Muscle layer of colon (tissue), 2 donors: ENCODE measurements around the gene MX1.

Experiments used
- H3K27ac ChIP-seq: one replicate; pipeline ENCODE4 v1.7.0; 2013; ENCODE audit warnings: low read depth, mild to moderate bottlenecking, low read length, moderate library complexity
- H3K27me3 ChIP-seq, 2 donors: one replicate each; pipeline ENCODE4 v1.7.0; 2013; ENCODE audit warnings: low read length in 2 of 2, mild to moderate bottlenecking in 2 of 2; ENCODE audit not compliant: insufficient read depth in 2 of 2, control insufficient read depth in 1 of 2
- H3K36me3 ChIP-seq: one replicate; pipeline ENCODE4 v1.7.0; 2013; ENCODE audit warnings: mild to moderate bottlenecking, low read length; ENCODE audit not compliant: insufficient read depth
- H3K4me1 ChIP-seq: one replicate; pipeline ENCODE4 v1.7.0; 2013; ENCODE audit warnings: mild to moderate bottlenecking, low read length; ENCODE audit not compliant: insufficient read depth
- H3K4me3 ChIP-seq, 2 donors: one replicate each; pipeline ENCODE4 v1.7.0; 2013; ENCODE audit warnings: low read length in 2 of 2, low read depth in 1 of 2, mild to moderate bottlenecking in 1 of 2, moderate library complexity in 1 of 2
- H3K9ac ChIP-seq: one replicate; pipeline ENCODE4 v1.7.0; 2013; ENCODE audit warnings: low read length
- H3K9me3 ChIP-seq: one replicate; pipeline ENCODE4 v1.7.0; 2013; ENCODE audit warnings: mild to moderate bottlenecking, low read length
- donor health status: abdominal sarcoma.
- donor health status: Adenocarcinoma of cecum.

Gene MX1

DNA sequence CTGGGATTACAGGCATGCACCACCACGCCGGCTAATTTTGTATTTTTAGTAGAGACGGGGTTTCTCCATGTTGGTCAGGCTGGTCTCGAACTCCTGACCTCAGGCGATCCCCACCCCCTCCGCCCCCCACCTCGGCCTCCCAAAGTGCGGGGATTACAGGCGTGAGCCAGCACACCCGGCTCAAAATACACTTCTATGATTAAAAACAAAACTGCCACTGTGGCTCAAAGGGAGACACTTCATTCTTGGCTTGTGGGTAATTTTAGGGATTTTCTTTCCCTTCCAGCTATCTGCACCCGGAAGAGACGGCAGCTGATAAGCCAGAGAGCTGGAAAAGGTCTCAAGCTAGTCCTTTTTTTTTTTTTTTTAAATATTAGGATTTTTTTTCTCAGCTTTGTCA is 57.4 kb downstream of the MX1 start:
- Histone ChIP-seq H3K36me3 (no peaks in the 10 kb centered on the region), H3K4me1 (no peaks in the 10 kb centered on the region), H3K4me3 (no peak overlapping the region), H3K9me3 (no peaks in the 10 kb centered on the region), H3K27me3 (no peaks in the 10 kb centered on the region), H3K9ac (no peak overlapping the region), H3K27ac (no peak overlapping the region)

DNA sequence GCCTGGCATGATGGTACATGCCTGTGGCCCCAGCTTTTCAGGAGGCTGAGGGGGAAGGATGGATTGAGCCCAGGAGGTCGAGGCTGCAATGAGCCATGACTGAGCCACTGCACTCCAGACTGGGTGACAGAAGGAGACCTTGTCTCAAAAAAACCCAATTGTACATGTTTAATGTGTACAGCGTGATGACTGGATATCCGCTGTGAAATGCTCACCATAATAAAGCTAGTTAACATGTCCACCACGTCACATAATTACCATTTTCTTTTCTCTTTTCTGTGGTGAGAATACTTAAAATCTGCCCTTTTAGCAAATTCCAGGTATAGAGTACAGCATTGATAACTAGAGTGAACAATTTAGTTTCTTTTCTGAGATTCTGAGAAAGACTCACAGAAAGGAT is 57.9 kb downstream of the MX1 start:
- H3K27me3 ChIP-seq, result no peaks in the 10 kb centered on the region
- H3K4me3 ChIP-seq, result no peak overlapping the region
- H3K27ac ChIP-seq, result no peak overlapping the region
- no peaks in the 10 kb centered on the region for H3K9me3 ChIP-seq
- no peak overlapping the region for H3K9ac ChIP-seq
- no peaks in the 10 kb centered on the region for H3K4me1 ChIP-seq
- H3K36me3 ChIP-seq, result no peaks in the 10 kb centered on the region

- H3K4me3 ChIP-seq, result no peak overlapping the region
- no peaks in the 10 kb centered on the region for H3K9me3 ChIP-seq
- no peaks in the 10 kb centered on the region for H3K27me3 ChIP-seq
- no peak overlapping the region for H3K27ac ChIP-seq
- H3K36me3 ChIP-seq, result no peaks in the 10 kb centered on the region
- H3K9ac ChIP-seq, result no peak overlapping the region
- peaks cover 7% of the 10 kb centered on the region for H3K4me1 ChIP-seq
These were observed 61.0 kb downstream of the MX1 start for GRCh38 chr21:41487082-41487481.

- Histone ChIP-seq H3K36me3 (no peaks in the 10 kb centered on the region), H3K9me3 (no peaks in the 10 kb centered on the region), H3K27ac (no peak overlapping the region), H3K4me1 (peaks cover 7% of the 10 kb centered on the region), H3K9ac (no peak overlapping the region), H3K4me3 (no peak overlapping the region), H3K27me3 (no peaks in the 10 kb centered on the region)
These were observed 62.0 kb downstream of the MX1 start for GRCh38 chr21:41488080-41488479.

DNA sequence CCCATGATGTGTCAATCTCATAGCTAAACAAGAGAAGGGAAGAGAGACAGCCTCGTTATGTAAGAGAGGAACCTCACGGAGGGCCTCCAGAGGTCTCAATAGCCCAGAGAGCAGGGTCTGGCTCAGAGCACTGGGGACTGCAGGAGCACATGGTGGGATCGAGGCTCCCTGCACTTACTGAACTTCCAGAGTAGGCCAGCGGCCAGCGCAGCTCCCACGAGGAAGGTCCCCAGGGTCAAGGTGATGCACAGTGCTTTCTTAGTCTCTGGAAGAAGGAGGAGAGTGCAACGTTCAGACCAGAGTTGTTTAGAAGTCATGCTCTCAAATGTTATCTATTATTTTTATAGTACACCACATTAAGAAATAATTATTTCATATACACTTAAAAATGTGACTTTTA is 63.3 kb downstream of the MX1 start:
- no peaks in the 10 kb centered on the region for H3K27me3 ChIP-seq
- H3K27ac ChIP-seq, result no peak overlapping the region
- peaks cover 7% of the 10 kb centered on the region for H3K4me1 ChIP-seq
- H3K9ac ChIP-seq, result no peak overlapping the region
- H3K36me3 ChIP-seq, result no peaks in the 10 kb centered on the region
- H3K9me3 ChIP-seq, result no peaks in the 10 kb centered on the region
- H3K4me3 ChIP-seq, result no peak overlapping the region

DNA sequence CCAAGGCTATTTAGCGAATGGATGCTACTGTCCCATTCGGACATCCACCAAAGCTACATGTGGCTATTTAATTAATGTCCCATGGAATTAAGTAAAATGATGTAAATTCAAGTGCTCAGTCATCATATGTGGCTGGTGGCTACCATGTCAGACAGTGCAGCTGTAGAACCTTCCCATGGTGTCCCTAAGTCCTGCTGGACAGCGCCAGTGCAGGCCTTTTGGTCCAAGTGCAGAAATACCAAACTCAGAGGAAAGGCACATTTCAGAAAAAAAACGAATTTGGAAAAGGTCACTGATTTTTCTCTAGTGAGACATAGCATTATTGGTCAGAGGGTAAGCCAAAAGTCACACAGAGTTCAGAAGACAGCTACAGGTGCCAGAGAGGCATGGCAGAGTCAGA is 64.3 kb downstream of the MX1 start:
- Histone ChIP-seq H3K9ac (no peak overlapping the region), H3K4me3 (no peak overlapping the region), H3K4me1 (peaks cover 7% of the 10 kb centered on the region), H3K27me3 (no peaks in the 10 kb centered on the region), H3K9me3 (no peaks in the 10 kb centered on the region), H3K27ac (no peak overlapping the region), H3K36me3 (no peaks in the 10 kb centered on the region)

- Histone ChIP-seq H3K4me1 (peaks cover 7% of the 10 kb centered on the region), H3K36me3 (no peaks in the 10 kb centered on the region), H3K27ac (no peak overlapping the region), H3K4me3 (no peak overlapping the region), H3K27me3 (no peaks in the 10 kb centered on the region), H3K9ac (no peak overlapping the region), H3K9me3 (no peaks in the 10 kb centered on the region)
These were observed 65.4 kb downstream of the MX1 start for GRCh38 chr21:41491412-41491811.

DNA sequence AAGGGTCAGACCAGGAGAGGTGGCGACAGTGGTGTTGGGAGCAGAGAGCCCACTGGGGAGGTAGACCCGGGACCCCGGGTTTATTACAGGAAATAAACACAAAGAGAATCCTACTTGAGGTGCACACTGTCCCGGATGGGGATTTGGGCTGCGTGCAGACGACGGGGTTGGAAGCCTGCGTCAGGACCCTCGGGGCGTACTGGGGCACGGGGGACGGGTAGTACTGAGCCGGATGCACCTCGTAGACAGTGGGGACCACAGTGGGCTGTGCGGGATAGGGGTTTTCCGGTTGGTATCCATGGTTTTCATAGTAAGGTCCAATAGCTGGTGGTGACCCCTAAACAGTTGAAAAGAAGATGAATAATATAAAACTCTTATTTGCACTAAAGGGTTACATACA is 68.2 kb downstream of the MX1 start:
- Histone ChIP-seq H3K36me3 (no peaks in the 10 kb centered on the region), H3K27ac (no peak overlapping the region), H3K9ac (no peak overlapping the region), H3K9me3 (no peaks in the 10 kb centered on the region), H3K4me3 (no peak overlapping the region), H3K4me1 (peaks cover 7% of the 10 kb centered on the region), H3K27me3 (no peaks in the 10 kb centered on the region)

GRCh38 chr21:41497008-41497407 is 71.0 kb downstream of the MX1 start:
- no peak overlapping the region for H3K27ac ChIP-seq
- no peaks in the 10 kb centered on the region for H3K4me1 ChIP-seq
- no peaks in the 10 kb centered on the region for H3K27me3 ChIP-seq
- no peaks in the 10 kb centered on the region for H3K9me3 ChIP-seq
- no peaks in the 10 kb centered on the region for H3K36me3 ChIP-seq
- no peak overlapping the region for H3K9ac ChIP-seq
- H3K4me3 ChIP-seq, result no peak overlapping the region

- no peaks in the 10 kb centered on the region for H3K36me3 ChIP-seq
- no peaks in the 10 kb centered on the region for H3K27me3 ChIP-seq
- H3K9ac ChIP-seq, result no peak overlapping the region
- no peaks in the 10 kb centered on the region for H3K9me3 ChIP-seq
- no peaks in the 10 kb centered on the region for H3K4me1 ChIP-seq
- H3K27ac ChIP-seq, result no peak overlapping the region
- H3K4me3 ChIP-seq, result no peak overlapping the region
These were observed 71.7 kb downstream of the MX1 start for GRCh38 chr21:41497788-41498187.

DNA sequence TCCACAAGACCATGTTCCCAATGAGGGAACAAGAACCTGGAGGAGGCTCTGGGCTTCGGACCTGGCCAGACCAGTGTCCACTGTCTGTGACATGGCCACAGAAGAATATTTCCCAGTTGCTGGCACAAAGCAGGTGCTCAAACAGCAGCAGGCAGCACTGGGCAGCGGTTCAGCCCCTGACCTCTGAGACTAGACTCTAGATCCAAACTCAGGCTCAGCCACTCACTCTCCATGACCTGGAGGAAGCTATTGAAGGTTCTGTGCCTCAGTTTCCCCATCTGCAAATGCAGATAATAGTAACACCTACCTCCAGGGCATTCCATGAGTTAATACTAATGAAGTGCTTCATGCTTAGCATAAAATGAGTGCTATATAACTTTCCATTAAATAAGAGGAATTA is 73.9 kb downstream of the MX1 start:
- H3K9ac ChIP-seq, result no peak overlapping the region
- H3K36me3 ChIP-seq, result no peaks in the 10 kb centered on the region
- H3K4me1 ChIP-seq, result no peaks in the 10 kb centered on the region
- H3K27me3 ChIP-seq, result no peaks in the 10 kb centered on the region
- H3K9me3 ChIP-seq, result no peaks in the 10 kb centered on the region
- H3K27ac ChIP-seq, result no peak overlapping the region
- H3K4me3 ChIP-seq, result no peak overlapping the region

GRCh38 chr21:41500363-41500762 is 74.3 kb downstream of the MX1 start:
- Histone ChIP-seq H3K9ac (no peak overlapping the region), H3K4me3 (no peak overlapping the region), H3K4me1 (no peaks in the 10 kb centered on the region), H3K36me3 (no peaks in the 10 kb centered on the region), H3K27me3 (no peaks in the 10 kb centered on the region), H3K27ac (no peak overlapping the region), H3K9me3 (no peaks in the 10 kb centered on the region)
